CD4-positive, alpha-beta T cell treated with Interleukin-6 at 100 ng/mL for 8 hours (primary cell): ENCODE data around the gene TSFM.
"Not testable (repeated sequence)": the region's sequence is repeated elsewhere in the genome, so short reads cannot be mapped to it uniquely, and the experiment has no call there.

Experiments
- DNase-seq: peaks from one replicate; pipeline ENCODE4 v3.0.0-alpha.2; 2020; ENCODE audit warnings: mixed read lengths, low spot score

The TSFM gene

GRCh38 chr12:57815177-57816000, 32.8 kb downstream of the TSFM start:
- no peak for DNase-seq

- no peak for DNase-seq
Observed at GRCh38 chr12:57816001-57816854, 33.6 kb downstream of the TSFM start.

DNA sequence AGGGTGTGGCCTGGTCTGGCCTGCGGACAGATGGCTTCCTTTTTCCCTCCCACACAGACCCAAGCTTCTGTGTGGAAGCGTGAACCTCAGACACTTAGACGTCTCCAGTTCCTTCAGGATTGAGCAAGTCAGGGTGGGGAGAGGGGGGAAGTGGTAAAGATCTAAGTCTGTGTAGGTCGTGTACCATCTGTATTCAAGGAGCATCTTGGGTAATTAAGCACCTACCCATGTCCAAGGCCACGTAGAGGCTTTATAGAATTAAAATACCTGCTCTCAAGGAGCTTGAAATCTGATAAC, 34.2 kb downstream of the TSFM start:
- DNase-seq: no peak

- no peak for DNase-seq
Observed at GRCh38 chr12:57817261-57817989, 34.8 kb downstream of the TSFM start.

GRCh38 chr12:57817990-57818331, 35.4 kb downstream of the TSFM start:
- not testable (repeated sequence) for DNase-seq

GRCh38 chr12:57820119-57820518, 37.5 kb downstream of the TSFM start:
- not testable (repeated sequence) for DNase-seq

- not testable (repeated sequence) for DNase-seq
Observed at GRCh38 chr12:57821015-57821414, 38.4 kb downstream of the TSFM start.

DNA sequence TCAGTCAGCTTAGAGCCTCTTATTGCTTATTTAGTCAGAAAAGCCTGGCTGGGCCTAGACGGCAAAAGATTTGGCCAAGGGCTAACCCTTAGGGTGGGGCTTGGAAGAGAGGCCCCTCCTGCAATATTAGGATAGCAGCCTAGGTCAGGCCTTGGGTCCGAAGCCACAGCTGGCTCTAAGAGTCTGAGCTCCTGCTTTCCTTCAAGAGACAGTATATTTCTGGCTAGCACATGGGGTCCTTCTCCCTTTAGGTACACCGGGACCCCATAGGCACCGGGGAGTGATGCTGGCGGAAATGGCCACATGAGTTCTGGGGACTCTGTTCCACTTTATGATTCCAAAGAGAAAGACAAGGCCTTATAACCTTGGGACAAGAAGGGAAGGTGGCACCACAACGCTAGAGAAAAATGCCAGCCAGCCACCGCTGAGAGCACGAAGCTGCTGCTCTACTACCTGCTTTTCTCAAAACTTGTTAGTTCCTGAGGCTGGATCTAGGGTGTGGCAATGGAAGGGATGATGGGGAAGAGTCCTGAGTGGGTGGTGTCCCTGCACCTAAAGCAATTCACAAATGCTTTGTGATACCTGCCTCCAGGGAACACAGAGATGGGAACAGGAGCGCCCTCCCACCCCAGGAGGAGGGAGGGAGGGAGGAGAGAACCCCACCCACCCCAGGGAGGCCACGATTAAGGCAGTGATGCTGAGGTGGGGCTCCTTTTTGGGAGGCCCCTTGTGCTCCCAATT, 39.1 kb downstream of the TSFM start:
- no peak for DNase-seq

DNA sequence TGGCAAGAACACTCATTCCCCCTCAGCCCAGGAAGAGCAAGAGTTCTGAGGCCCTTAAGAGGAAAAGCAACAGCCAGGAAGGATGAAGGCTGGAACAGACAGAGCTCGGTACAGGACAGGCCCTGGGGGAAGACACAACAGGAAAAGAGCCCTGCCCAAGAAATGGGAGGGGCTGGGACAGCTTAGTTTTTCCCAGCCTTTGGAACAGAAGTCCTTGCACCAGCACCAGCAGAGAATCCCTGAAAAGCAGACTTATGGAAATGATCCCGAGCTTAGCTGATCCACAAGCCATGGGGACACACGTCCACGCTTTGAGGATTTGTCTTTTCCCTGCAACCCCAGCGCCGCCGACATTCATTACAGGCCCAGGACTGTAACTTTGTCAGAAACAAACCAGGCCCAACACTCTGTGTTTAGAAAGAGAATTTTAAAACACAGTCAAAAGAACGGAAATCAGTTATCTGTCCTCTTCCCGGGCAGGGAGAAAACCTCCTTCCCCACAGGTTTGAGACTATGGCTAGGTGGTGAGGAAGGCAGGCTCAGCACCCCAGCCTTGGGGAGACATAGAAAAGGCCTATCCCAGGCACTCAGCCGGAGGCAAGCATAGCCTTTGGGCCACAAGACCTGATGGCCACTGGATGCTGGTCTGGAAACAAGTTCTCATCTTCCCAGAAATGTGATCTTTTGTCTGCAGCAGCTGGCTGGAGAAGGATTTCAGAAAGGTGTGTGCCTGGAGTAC, 40.0 kb downstream of the TSFM start:
- no peak for DNase-seq

DNA sequence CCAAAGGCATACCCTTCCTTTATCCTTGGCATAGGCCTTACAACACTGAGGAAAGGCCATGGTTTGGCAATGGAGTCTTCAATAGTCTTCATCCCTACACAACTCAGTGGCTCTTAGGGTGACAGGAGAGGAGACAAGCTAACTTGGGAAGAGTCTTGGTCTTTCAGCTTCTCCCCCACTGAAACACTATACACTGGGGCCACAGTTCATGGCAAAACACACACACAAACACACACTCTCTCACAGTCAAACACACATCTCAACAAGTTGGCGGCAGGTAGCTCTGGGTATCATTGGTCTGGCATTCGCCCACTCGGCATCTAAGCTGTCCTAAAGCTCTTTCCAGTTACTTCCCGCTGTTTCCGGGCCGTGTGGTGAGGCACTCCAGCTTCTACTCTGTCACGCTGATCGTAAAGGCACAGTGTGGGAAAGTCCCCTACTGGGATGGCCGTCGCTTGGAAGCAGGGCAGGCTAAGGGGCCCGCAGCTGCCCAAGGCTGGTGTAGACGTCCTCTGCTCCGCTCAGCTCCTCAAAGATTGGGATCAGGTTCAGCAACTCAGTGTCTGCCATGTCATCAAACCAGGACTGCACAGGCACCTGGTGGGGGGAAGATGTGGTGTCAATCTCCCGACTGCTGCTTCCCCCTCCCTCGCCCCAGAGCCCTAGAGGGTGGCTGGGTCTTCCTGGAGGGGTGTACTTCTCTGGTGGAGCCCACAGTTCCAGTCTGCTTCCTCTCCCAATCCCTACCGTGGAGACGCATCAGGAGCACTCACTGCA, 40.7 kb downstream of the TSFM start:
- no peak for DNase-seq

DNA sequence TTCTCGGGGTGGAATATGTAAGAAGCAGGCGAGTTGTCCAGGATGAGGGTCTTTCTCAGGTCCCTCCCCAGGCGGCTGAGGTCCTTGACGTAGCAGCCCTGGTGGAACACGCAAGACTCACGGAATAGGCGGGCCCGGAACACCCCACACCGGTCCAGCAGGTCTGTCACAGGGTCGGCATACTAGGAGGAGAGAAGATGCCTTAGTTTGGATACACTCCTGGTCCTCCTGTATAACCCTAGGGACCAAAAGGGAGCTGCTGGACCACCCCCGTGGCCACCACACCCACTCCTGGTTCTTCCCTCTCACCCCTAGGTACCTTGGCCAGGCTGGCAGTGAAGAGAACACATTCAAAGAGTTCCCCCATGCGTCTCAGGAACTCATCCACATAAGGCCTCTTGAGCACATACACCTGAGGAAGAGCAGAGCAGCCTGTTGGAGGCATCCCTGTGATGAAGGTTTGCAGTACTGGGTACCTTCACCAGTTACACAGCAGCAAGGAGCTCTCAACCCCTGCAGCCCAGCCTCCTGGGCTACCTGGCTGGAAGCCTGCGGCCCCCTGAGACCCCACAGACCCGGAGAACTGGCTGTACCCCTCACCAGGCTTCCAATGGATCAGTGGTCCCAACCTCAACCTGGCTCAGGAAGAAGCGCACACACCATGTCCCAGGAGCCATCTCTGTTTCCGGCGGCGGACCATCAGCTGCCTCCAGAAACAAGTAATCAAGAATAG, 41.5 kb downstream of the TSFM start:
- no peak for DNase-seq

GRCh38 chr12:57825451-57825850, 42.9 kb downstream of the TSFM start:
- DNase-seq: no peak

GRCh38 chr12:57826400-57826799, 43.8 kb downstream of the TSFM start:
- no peak for DNase-seq

GRCh38 chr12:57826966-57827365, 44.4 kb downstream of the TSFM start:
- DNase-seq: no peak

GRCh38 chr12:57829025-57829777, 46.6 kb downstream of the TSFM start:
- no peak for DNase-seq

DNA sequence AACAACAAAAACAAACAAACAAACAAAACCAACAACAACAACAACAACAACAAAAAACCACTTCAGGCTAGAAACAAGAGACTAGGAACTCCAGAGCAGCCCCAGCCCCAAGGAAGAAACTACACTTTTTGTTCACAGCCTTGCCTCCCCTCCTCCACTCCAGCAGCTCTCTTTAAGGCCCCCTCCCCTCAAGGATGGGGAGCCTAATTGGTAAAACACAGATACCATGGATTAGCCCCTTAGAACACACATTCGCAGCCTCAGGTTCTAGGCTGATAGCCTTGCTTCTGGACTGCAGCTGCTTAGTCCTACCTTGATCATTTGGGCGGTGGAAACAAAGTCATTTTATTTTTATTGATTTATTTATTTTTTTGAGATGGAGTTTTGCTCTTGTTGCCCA, 47.8 kb downstream of the TSFM start:
- no peak for DNase-seq

DNA sequence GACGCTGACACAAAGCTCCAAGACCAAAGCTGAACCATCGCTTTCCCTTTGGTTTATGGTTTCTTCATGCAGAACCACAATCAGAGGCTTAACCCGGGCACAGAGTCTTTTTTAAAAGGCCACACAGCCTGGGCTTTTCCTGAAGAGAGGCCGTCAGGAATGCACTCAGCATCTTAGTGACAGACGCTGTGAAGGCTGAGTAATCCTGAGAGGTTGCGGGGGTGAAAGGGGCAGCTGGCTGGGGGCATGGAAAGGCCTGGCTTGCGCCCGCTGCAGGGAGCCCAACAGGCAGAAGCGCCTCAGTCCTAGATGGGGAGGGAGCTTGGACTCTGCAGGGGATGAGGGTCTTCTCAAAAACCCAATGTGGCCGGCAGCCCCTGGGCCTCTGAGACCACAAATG, 50.4 kb downstream of the TSFM start:
- no peak for DNase-seq

GRCh38 chr12:57833672-57834071, 51.1 kb downstream of the TSFM start:
- DNase-seq: no peak
